Activated T-helper 1 cell treated with anti-CD3 and anti-CD28 coated beads, Interleukin-2, amount 50 U/mL, for 16 hours (primary cell): ENCODE measurements around the gene ATP13A4.
"Not testable (repeated sequence)": the region's sequence is repeated elsewhere in the genome, so short reads cannot be mapped to it uniquely, and the experiment has no call there.

Source experiments
- DNase-seq, 2 donors: peaks; one replicate each; pipeline ENCODE4 v3.0.0-alpha.2; 2020; ENCODE audit warnings: low read depth in 1 of 2, low spot score in 1 of 2

The ATP13A4 gene

GRCh38 chr3:193560870-193561269, 6.2 kb upstream of the ATP13A4 start:
- no peak for DNase-seq

GRCh38 chr3:193560091-193560490, 5.4 kb upstream of the ATP13A4 start:
- DNase-seq = no peak

GRCh38 chr3:193559100-193559499, 4.4 kb upstream of the ATP13A4 start:
- DNase-seq = no peak

- DNase-seq = no peak
These were observed 2.1 kb upstream of the ATP13A4 start for GRCh38 chr3:193556841-193557240.

- DNase-seq = no peak
These were observed 1.1 kb downstream of the ATP13A4 start for GRCh38 chr3:193553586-193553985.

GRCh38 chr3:193552923-193553322, 1.8 kb downstream of the ATP13A4 start:
- no peak for DNase-seq

DNA sequence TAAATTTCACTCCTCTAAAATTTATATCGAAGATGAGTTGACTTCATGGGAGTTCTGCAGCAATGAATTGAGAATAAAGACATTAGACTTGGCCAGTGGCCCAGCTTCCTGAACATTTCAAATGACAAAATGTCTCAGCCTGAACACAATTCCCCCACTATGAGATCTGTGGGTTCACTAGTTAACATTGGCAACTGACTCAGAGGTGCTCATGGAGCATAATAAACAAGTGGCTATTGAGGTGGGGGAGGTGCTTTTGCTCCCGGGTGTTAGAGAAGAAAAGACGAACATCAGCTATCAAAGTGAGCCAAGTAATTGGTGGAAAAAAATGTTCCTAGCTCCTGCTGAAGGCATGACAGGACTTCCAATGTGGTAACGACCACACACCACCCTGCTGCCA, 6.3 kb downstream of the ATP13A4 start:
- no peak for DNase-seq

GRCh38 chr3:193546129-193546528, 8.6 kb downstream of the ATP13A4 start:
- DNase-seq = no peak

DNA sequence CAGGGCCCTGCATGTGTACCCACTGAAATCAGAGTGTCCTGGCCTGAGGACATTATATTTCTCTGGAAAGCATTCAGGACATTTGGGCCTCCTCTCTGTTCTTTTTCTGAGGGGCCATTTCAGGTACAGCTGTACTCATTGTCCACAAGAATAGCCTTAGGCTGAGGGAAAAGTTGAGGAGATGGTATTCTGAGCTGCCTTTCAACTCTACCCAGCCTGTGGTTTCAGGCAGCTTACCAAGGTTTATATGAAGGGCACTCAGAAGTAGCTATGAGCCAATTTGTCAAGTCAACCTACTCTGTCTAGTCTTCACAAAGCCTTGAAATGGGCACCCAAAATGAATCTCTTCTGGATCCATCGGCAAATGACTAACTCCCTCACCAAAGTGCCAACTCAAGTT, 9.4 kb downstream of the ATP13A4 start:
- no peak for DNase-seq

DNA sequence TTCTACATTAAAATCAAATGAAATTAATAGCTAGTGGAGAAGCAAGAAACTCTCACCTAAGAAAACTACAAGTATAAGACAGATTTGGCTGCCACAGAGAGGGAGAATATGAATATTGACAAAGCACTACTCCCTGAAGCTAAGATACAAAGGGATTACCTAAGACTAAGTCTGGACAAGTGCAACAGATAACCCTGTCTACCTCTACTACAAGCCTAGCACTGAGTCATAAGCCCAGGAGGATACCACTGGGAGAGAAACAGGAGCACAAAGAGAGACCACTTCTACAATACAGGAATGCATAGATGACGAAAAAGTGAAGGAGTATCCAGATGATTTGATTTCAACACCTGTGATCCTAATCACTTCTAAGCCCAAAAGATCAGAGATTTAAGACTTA, 10.4 kb downstream of the ATP13A4 start:
- no peak for DNase-seq

DNA sequence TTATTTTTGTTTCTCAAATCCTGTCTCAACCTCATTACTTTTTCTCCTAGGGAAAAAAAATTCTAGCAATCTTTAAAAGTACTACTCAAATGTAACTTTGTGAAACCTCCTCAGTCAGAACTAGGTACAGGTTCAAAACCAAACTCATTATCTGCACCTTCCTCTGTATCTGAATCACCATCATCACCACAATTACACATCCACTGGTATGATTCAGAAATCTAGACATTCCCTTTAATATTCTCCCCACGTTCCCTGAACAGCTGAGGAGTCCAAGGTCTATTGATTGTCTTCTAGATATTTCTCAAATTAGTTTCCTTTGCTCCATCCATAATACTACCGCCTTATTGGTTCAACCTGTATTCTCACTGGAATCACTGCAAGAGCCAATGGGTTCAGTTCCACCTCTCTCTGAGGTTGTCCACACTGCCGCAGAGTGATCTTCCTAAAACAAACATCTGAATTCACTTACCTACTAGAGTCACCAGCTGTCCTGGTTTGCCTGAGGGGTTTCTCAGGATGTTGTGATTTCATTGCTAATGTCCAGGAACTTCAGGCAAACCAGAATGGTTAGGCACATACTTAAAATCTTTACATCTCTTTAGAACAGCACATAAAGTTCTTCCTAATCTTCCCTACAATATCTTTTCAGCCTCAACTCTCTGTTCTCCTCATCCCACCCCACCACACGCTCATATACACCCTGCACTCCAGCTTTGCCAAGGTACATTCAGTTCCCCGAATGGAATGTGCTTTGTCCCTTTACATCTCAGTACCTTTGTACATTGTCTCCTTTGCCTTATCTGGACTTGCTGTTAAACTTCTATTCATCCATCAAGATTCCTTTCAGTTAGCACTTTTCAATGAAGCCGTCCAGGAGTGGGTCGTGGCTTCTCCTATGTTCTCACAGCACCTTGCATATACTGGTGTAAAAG, 24.2 kb downstream of the ATP13A4 start:
- DNase-seq = no peak

- not testable (repeated sequence) for DNase-seq
These were observed 28.6 kb downstream of the ATP13A4 start for GRCh38 chr3:193526085-193526484.

DNA sequence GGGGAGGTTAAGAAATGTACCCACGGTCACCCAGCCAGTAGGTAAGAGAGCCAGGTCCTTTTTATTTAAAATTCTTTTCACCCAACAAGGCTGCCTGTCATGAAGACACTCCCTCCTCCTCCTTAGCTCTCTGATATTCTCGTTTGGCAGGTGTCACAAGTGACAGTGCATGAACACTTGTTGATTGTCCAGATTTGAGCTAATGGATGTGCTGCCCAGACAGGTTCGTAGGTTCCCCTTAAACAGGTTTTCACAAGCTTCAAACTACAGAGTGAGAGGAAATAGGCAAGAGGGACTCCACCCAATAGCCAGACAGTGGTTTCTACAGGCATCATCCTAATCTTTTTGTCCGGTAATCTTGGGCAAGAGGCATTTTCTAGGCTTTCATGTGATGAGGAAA, 32.2 kb downstream of the ATP13A4 start:
- DNase-seq = no peak

- DNase-seq = no peak
These were observed 34.0 kb downstream of the ATP13A4 start for GRCh38 chr3:193520738-193521137.

DNA sequence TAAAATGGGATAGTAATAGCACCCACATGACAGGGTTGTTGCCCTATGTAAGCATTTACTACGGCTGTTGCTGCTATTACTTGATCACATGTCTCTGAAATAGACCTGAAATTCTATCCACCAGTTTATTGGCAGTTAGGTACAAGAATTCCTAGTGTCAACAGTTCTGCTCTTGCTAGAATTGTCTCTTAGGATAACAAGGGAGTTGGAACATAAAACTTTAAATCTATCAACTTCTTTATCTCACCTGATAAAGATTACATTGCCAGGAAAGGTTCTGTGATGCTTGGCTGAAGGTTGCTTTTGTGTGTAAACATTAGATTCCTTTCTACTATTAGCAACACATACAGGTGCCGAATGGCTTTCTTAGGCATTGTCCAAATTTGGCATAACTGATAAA, 38.7 kb downstream of the ATP13A4 start:
- DNase-seq = no peak

DNA sequence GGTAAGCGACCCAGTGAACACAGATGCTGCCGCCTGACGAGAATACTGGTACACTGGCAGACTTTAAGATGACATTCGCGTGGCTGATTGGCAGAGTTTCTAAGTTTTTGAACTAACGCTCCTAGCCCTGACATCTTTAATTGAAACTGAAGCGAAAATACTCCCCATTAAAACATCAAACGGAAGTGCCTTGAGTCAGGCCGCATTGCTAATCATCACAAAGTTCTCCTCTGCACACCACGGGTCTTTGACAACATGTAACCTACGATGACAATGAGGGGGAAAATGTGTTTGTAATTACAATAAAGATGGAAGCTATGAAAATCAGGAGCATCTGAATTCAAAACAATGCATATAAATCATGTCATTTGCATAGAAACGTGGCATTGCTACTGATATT, 44.5 kb downstream of the ATP13A4 start:
- no peak for DNase-seq

GRCh38 chr3:193509103-193509965, 45.4 kb downstream of the ATP13A4 start:
- no peak for DNase-seq

- DNase-seq = no peak
These were observed 46.6 kb downstream of the ATP13A4 start for GRCh38 chr3:193508108-193508507.

- DNase-seq = no peak
These were observed 47.1 kb downstream of the ATP13A4 start for GRCh38 chr3:193507566-193507965.

DNA sequence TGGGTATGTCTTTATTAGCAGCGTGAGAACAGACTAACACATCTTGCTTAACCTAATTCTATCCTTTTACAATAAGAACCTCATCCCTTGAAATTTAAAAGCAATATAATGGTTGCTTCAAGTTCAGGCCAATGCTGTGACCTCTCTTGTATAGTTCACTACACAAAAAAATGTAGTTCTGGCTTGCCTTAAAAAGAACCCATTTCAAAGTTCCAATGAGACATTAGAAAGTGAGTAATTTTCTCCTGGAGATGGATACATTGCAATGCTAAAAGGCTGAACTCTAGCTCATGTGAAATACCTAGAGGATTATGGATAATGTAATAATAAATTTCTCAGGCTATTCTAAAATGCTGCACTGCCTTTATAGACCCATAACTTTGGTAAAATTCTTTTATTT, 47.8 kb downstream of the ATP13A4 start:
- no peak for DNase-seq

GRCh38 chr3:193502871-193503270, 51.8 kb downstream of the ATP13A4 start:
- no peak for DNase-seq
